HEK293 (cell line): Measurements from ENCODE around the gene REPS2.

ENCODE experiments used
- CTCF ChIA-PET: fragments of 350-600 bp; formaldehyde crosslinking; extraction: SDS; loops from one replicate; lab custom pipeline; 2021; ENCODE audit warnings: antibody characterized with exemption; lab: Yijun Ruan, JAX
- POLR2A ChIA-PET: fragments of 300-600 bp; formaldehyde crosslinking; extraction: SDS; loops from one replicate; lab custom pipeline; 2020; ENCODE audit warnings: antibody characterized with exemption, inconsistent platforms; lab: Yijun Ruan, JAX
- H3K27ac ChIP-seq: fragments of 200-500 bp; sonication (Bioruptor generic); 2 replicates; pipeline ENCODE4 v1.5.1; 2014; ENCODE audit warnings: low read depth, low read length, control low read depth, inconsistent platforms; ENCODE audit errors: extremely low read depth
- H3K36me3 ChIP-seq, 2 experiments: fragments of 200-500 bp in 1 of 2; sonication (Bioruptor generic) in 1 of 2; 1 replicate in 1 of 2; 2 replicates in 1 of 2; pipeline ENCODE4 v1.5.1; 2014 to 2017; ENCODE audit warnings: inconsistent platforms in 2 of 2, low read length in 2 of 2; ENCODE audit not compliant: control insufficient read depth in 2 of 2, insufficient read depth in 1 of 2
- H3K4me1 ChIP-seq: fragments of 200-500 bp; sonication (Bioruptor generic); 2 replicates; pipeline ENCODE4 v1.5.1; 2014; ENCODE audit warnings: mild to moderate bottlenecking, low read length, inconsistent platforms; ENCODE audit not compliant: control insufficient read depth, insufficient read depth
- H3K4me3 ChIP-seq: 2 replicates; pipeline ENCODE4 v1.5.1; 2011; ENCODE audit warnings: low read depth, mild to moderate bottlenecking, control low read depth, low read length, moderate library complexity
- H3K9me3 ChIP-seq: fragments of 200-500 bp; sonication (Bioruptor generic); 2 replicates; pipeline ENCODE4 v1.5.1; 2014; ENCODE audit warnings: low read depth, low read length, inconsistent platforms; ENCODE audit not compliant: control insufficient read depth, insufficient read depth
- BCL11A ChIP-seq: fragments of 450-650 bp; formaldehyde crosslinking; IDR thresholded peaks from 2 replicates; pipeline ENCODE4 v1.5.1; 2016; ENCODE audit warnings: low read depth, missing biosample characterization, missing genetic modification characterization
- CTCF ChIP-seq: fragments of 450-650 bp; formaldehyde crosslinking; IDR thresholded peaks from 2 replicates; pipeline ENCODE4 v1.5.1; 2016; ENCODE audit warnings: missing biosample characterization, missing genetic modification characterization
- GLI2 ChIP-seq: fragments of 450-650 bp; formaldehyde crosslinking; IDR thresholded peaks from 2 replicates; pipeline ENCODE4; 2017; ENCODE audit warnings: missing biosample characterization, missing genetic modification characterization, low read depth, borderline replicate concordance
- SP2 ChIP-seq: fragments of 450-650 bp; formaldehyde crosslinking; IDR thresholded peaks from 2 replicates; pipeline ENCODE4 v1.5.1; 2016; ENCODE audit warnings: missing biosample characterization, missing genetic modification characterization
- SP7 ChIP-seq: fragments of 450-650 bp; formaldehyde crosslinking; IDR thresholded peaks from 2 replicates; pipeline ENCODE4 v1.5.1; 2016; ENCODE audit warnings: missing biosample characterization, missing genetic modification characterization
- TCF7L2 ChIP-seq: IDR thresholded peaks from 2 replicates; pipeline ENCODE4 v1.6.1; 2011; ENCODE audit warnings: low read depth, mild to moderate bottlenecking, inconsistent platforms, low read length, moderate library complexity, borderline replicate concordance
- TRIM28 ChIP-seq: IDR thresholded peaks from 2 replicates; pipeline ENCODE4 v1.6.1; 2011; ENCODE audit warnings: low read length, control low read depth, borderline replicate concordance
- TSHZ1 ChIP-seq: fragments of 450-650 bp; formaldehyde crosslinking; IDR thresholded peaks from 2 replicates; pipeline ENCODE4 v1.5.1; 2016; ENCODE audit warnings: missing biosample characterization, missing genetic modification characterization, borderline replicate concordance
- ZBTB49 ChIP-seq: fragments of 450-650 bp; formaldehyde crosslinking; IDR thresholded peaks from 2 replicates; pipeline ENCODE4 v1.5.1; 2016; ENCODE audit warnings: missing biosample characterization, missing genetic modification characterization, low read depth
- ZFP3 ChIP-seq: fragments of 450-650 bp; formaldehyde crosslinking; IDR thresholded peaks from 2 replicates; pipeline ENCODE4 v1.5.1; 2016; ENCODE audit warnings: low read depth, missing biosample characterization, missing genetic modification characterization
- ZFP37 ChIP-seq: fragments of 450-650 bp; formaldehyde crosslinking; IDR thresholded peaks from 2 replicates; pipeline ENCODE4 v1.5.1; 2016; ENCODE audit warnings: missing biosample characterization, missing genetic modification characterization
- ZNF112 ChIP-seq: fragments of 450-650 bp; formaldehyde crosslinking; IDR thresholded peaks from 2 replicates; pipeline ENCODE4 v1.5.0; 2017; ENCODE audit warnings: missing biosample characterization, missing genetic modification characterization
- ZNF121 ChIP-seq: fragments of 450-650 bp; formaldehyde crosslinking; IDR thresholded peaks from 2 replicates; pipeline ENCODE4 v1.5.1; 2016; ENCODE audit warnings: missing biosample characterization, missing genetic modification characterization
- ZNF155 ChIP-seq: fragments of 450-650 bp; formaldehyde crosslinking; IDR thresholded peaks from 2 replicates; pipeline ENCODE4 v1.5.1; 2016; ENCODE audit warnings: missing biosample characterization, missing genetic modification characterization
- ZNF211 ChIP-seq: fragments of 450-650 bp; formaldehyde crosslinking; IDR thresholded peaks from 2 replicates; pipeline ENCODE4 v1.5.1; 2016; ENCODE audit warnings: low read depth, missing biosample characterization, missing genetic modification characterization
- ZNF214 ChIP-seq: fragments of 450-650 bp; formaldehyde crosslinking; IDR thresholded peaks from 2 replicates; pipeline ENCODE4 v1.5.1; 2017; ENCODE audit warnings: missing biosample characterization, mild to moderate bottlenecking, missing genetic modification characterization, borderline replicate concordance
- ZNF341 ChIP-seq: fragments of 450-650 bp; formaldehyde crosslinking; IDR thresholded peaks from 2 replicates; pipeline ENCODE4; 2016; ENCODE audit warnings: low read depth, missing biosample characterization, missing genetic modification characterization
- ZNF391 ChIP-seq: fragments of 450-650 bp; formaldehyde crosslinking; IDR thresholded peaks from 2 replicates; pipeline ENCODE4 v1.5.1; 2016; ENCODE audit warnings: low read depth, missing biosample characterization, missing genetic modification characterization, borderline replicate concordance
- ZNF404 ChIP-seq: fragments of 450-650 bp; formaldehyde crosslinking; IDR thresholded peaks from 2 replicates; pipeline ENCODE4 v1.5.1; 2017; ENCODE audit warnings: missing biosample characterization, missing genetic modification characterization
- ZNF544 ChIP-seq: fragments of 450-650 bp; formaldehyde crosslinking; IDR thresholded peaks from 2 replicates; pipeline ENCODE4 v1.5.0; 2017; ENCODE audit warnings: missing biosample characterization, missing genetic modification characterization
- ZNF549 ChIP-seq: fragments of 450-650 bp; IDR thresholded peaks from 2 replicates; pipeline ENCODE4 v1.5.1; 2018; ENCODE audit warnings: missing biosample characterization, missing genetic modification characterization, mild to moderate bottlenecking, inconsistent platforms, moderate library complexity
- ZNF600 ChIP-seq: fragments of 450-650 bp; formaldehyde crosslinking; IDR thresholded peaks from 2 replicates; pipeline ENCODE4 v1.5.1; 2016; ENCODE audit warnings: missing biosample characterization, missing genetic modification characterization
- ZNF768 ChIP-seq: fragments of 450-650 bp; formaldehyde crosslinking; IDR thresholded peaks from 2 replicates; pipeline ENCODE4 v1.5.1; 2018; ENCODE audit warnings: missing biosample characterization, mild to moderate bottlenecking, missing genetic modification characterization
- ZNF785 ChIP-seq: fragments of 450-650 bp; formaldehyde crosslinking; IDR thresholded peaks from 2 replicates; pipeline ENCODE4 v1.5.1; 2016; ENCODE audit warnings: missing biosample characterization, missing genetic modification characterization
- ZNF837 ChIP-seq: fragments of 450-650 bp; formaldehyde crosslinking; IDR thresholded peaks from 2 replicates; pipeline ENCODE4 v1.5.1; 2016; ENCODE audit warnings: missing biosample characterization, missing genetic modification characterization
- ZSCAN16 ChIP-seq: fragments of 450-650 bp; formaldehyde crosslinking; IDR thresholded peaks from 2 replicates; pipeline ENCODE4 v1.5.1; 2016; ENCODE audit warnings: missing biosample characterization, missing genetic modification characterization

The REPS2 gene

GRCh38 chrX:17052793-17053192, 106.3 kb downstream of the REPS2 start:
- Histone ChIP-seq H3K36me3 (no peaks in the 10 kb centered on the region), H3K4me1 (no peaks in the 10 kb centered on the region), H3K9me3 (no peaks in the 10 kb centered on the region), H3K27ac (no peak overlapping the region)
- CTCF ChIA-PET = interaction anchor here (0.7 to 3.6 kb wide), 3 partner anchors 10 to 1373 kb away, joined by 3 to 13 read pairs (median 4); no protein-coding TSS in a partner anchor
- no peak for TF ChIP-seq ZFP37
- TF ChIP-seq ZNF211 = no peak
- TF ChIP-seq CTCF (tag by site-specific recombination) = no peak
- TF ChIP-seq ZBTB49 (tag by site-specific recombination) = no peak
- TF ChIP-seq TCF7L2 = no peak
- no peak for TF ChIP-seq ZNF391 (tag by site-specific recombination)
- no peak for TF ChIP-seq SP7 (tag by site-specific recombination)
- no peak for TF ChIP-seq ZNF768
- no peak for TF ChIP-seq BCL11A
- TF ChIP-seq GLI2 (tag by site-specific recombination) = no peak
- TF ChIP-seq ZNF600 (tag by site-specific recombination) = no peak
- TF ChIP-seq ZNF544 (tag by site-specific recombination) = no peak
- TF ChIP-seq ZFP3 (tag by site-specific recombination) = no peak
- TF ChIP-seq, all 188 proteins: peak for 0
- H3K4me3 ChIP-seq = no peak overlapping the region
- POLR2A ChIA-PET = no interaction called here

- CTCF ChIA-PET = interaction anchor here (0.6 to 3.6 kb wide), 7 partner anchors 8 to 224 kb away, joined by 3 to 13 read pairs (median 3); no protein-coding TSS in a partner anchor
- Histone ChIP-seq H3K27ac (no peak overlapping the region), H3K9me3 (no peaks in the 10 kb centered on the region), H3K4me1 (no peaks in the 10 kb centered on the region), H3K4me3 (no peak overlapping the region), H3K36me3 (no peaks in the 10 kb centered on the region)
- no peak for TF ChIP-seq ZNF785 (tag by site-specific recombination)
- TF ChIP-seq ZNF341 = no peak
- TF ChIP-seq ZNF155 (tag by site-specific recombination) = no peak
- peak; percentile 50; the same call in 1 of the 2 replicates for TF ChIP-seq ZNF121 (tag by site-specific recombination)
- POLR2A ChIA-PET = interaction anchor here (1.0 kb wide), 1 partner anchor 9 kb away, joined by 3 read pairs; no protein-coding TSS in a partner anchor
These were observed 107.0 kb downstream of the REPS2 start for GRCh38 chrX:17053502-17053901.

GRCh38 chrX:17056868-17057608, 110.6 kb downstream of the REPS2 start:
- POLR2A ChIA-PET = no interaction called here
- Histone ChIP-seq H3K27ac (no peak overlapping the region), H3K4me3 (no peak overlapping the region), H3K4me1 (no peaks in the 10 kb centered on the region), H3K36me3 (no peaks in the 10 kb centered on the region), H3K9me3 (no peaks in the 10 kb centered on the region)
- CTCF ChIA-PET = interaction anchor here (0.6 to 2.9 kb wide), 2 partner anchors 10 to 171 kb away, joined by 3 to 13 read pairs; no protein-coding TSS in a partner anchor
- TF ChIP-seq ZNF404 (tag by site-specific recombination) = no peak
- no peak for TF ChIP-seq ZSCAN16 (tag by site-specific recombination)
- TF ChIP-seq TRIM28 = no peak
- no peak for TF ChIP-seq ZNF112 (tag by site-specific recombination)
- no peak for TF ChIP-seq ZNF837
- no peak for TF ChIP-seq ZNF214 (tag by site-specific recombination)
- no peak for TF ChIP-seq SP2
- no peak for TF ChIP-seq TSHZ1
- no peak for TF ChIP-seq ZNF549 (tag by site-specific recombination)
